C4-2B (cell line): ENCODE data around the gene RAVER2.

ENCODE experiments used
- CTCF ChIP-seq: fragments of 450-650 bp; conservative IDR thresholded peaks from 2 replicates; pipeline ENCODE4 v1.5.1; 2017; ENCODE audit warnings: mild to moderate bottlenecking
- ZFX ChIP-seq: fragments of 450-650 bp; IDR thresholded peaks from 2 replicates; pipeline ENCODE4 v1.6.1; 2017

DNA sequence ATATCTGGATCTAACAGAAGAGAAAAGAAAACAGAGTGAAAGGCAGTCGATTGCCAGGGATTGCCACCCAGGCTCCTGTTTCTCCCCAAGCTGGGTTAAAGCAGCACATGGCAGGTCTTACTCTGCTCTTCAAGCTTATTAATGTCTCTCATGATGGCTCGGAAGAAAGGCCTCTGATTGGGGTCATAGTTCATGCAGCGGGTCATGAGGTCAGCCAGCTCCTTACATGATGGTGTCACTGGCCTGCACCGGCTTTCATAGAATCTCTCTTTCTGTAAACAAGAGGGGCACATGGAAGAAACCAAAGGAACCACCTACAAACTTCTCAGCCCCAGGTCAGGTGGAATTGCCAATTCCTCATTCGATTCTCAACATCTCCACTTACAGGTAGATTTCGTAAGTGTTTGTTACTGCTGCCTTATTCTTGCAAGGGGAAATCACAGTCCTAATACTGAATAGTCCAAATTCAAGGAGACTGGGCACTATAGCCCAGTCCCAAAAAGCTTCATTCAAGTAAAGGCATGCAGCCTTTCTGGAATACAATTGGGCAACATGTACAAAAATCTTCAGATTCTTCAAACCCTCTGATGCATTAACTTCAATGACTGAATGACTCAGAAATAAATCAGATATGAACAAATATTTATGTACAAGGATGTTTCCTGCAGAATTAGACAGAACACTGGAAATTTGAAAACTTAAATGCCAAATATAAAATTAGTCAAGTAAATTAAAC, 96.6 kb downstream of the RAVER2 start:
- TF ChIP-seq CTCF (no peak), ZFX (no peak)
